H1 (cell line): ENCODE results near the gene SPPL3. TPM values are rescaled to one million over a fixed set of nuclear protein-coding genes. Genes with fewer than 3 reads are reported as not detected.

Experiments
- CREB1 ChIP-seq: IDR thresholded peaks from 2 replicates; pipeline ENCODE4 v1.6.1; 2012; ENCODE audit warnings: inconsistent platforms
- HDAC6 ChIP-seq: IDR thresholded peaks from one replicate; pipeline ENCODE4 v1.7.1; 2012; ENCODE audit warnings: low read depth, mild to moderate bottlenecking, inconsistent platforms, low read length, moderate library complexity
- KDM1A ChIP-seq: fragments of 200-600, 300-600 bp; sonication (generic); IDR thresholded peaks from 2 replicates; pipeline ENCODE4 v1.7.1; 2016; ENCODE audit warnings: mild to moderate bottlenecking, low read length, borderline replicate concordance
- PHF8 ChIP-seq: fragments of 200-600 bp; sonication (generic); conservative IDR thresholded peaks from 2 replicates; pipeline ENCODE4 v1.7.1; 2012; ENCODE audit warnings: low read depth, mild to moderate bottlenecking, inconsistent platforms, low read length, moderate library complexity
- POLR2AphosphoS5 ChIP-seq: IDR thresholded peaks from 2 replicates; pipeline ENCODE4 v1.6.1; 2011; ENCODE audit warnings: low read depth, low read length
- POU5F1 ChIP-seq: IDR thresholded peaks from 2 replicates; pipeline ENCODE4 v1.6.1; 2011; ENCODE audit warnings: low read depth, mild to moderate bottlenecking, low read length, moderate library complexity
- SIN3A ChIP-seq, 2 experiments: IDR thresholded peaks in 1 of 2; conservative IDR thresholded peaks in 1 of 2; 2 replicates each; pipeline ENCODE4 v1.6.1; 2011 to 2012; ENCODE audit warnings: low read length in 2 of 2, improper control_type of control experiment in 1 of 2, low read depth in 1 of 2, mild to moderate bottlenecking in 1 of 2
- SRF ChIP-seq: IDR thresholded peaks from 2 replicates; pipeline ENCODE4 v1.6.1; 2011; ENCODE audit warnings: mild to moderate bottlenecking, low read depth, low read length, moderate library complexity
- TCF12 ChIP-seq: IDR thresholded peaks from 2 replicates; pipeline ENCODE4 v1.6.1; 2011; ENCODE audit warnings: low read depth, mild to moderate bottlenecking, low read length
- polyA plus RNA-seq, 7 experiments: library from polyadenylated mRNA; depleted of rRNA in 3 of 7; stranded (reverse) in 5 of 7; unstranded in 2 of 7; fragments of >200 nt in 5 of 7; fragments of 200-250 nt in 2 of 7; gene quantifications; 1 replicate in 5 of 7; 2 replicates in 1 of 7; 4 replicates in 1 of 7; pipeline versions ENCODE4 v1.2.1 to v1.2.3, GENCODE V29; 2011 to 2013; ENCODE audit warnings: missing spikeins in 2 of 7, mixed read lengths in 2 of 7
- total RNA-seq: library from RNA; stranded (reverse); fragmentation: NEBNext Ultra II Directional; extraction: Animal tissue kit (Norgen Biotek cat#: 25700); gene quantifications from 2 replicates; pipeline ENCODE4 v1.2.1, GENCODE V29; 2021
- TF ChIP-seq, protein P1 (sequence below): fragments of 300-600 bp; sonication (generic); IDR thresholded peaks from 2 replicates; pipeline ENCODE4 v1.7.1; 2012; ENCODE audit warnings: low read length, moderate library complexity, mild to moderate bottlenecking, inconsistent platforms; ENCODE audit not compliant: insufficient replicate concordance
- TF ChIP-seq, protein P2 (sequence below): IDR thresholded peaks from 2 replicates; pipeline ENCODE4 v1.6.1; 2011; ENCODE audit warnings: low read depth, mild to moderate bottlenecking, low read length; ENCODE audit not compliant: insufficient read depth

Gene SPPL3
- total and polyA plus RNA-seq, 2 of the 8 experiments (the other 6 are each of a cell fraction or from before 2014, with no cell fraction given), result 27.3 to 48.4 TPM

DNA sequence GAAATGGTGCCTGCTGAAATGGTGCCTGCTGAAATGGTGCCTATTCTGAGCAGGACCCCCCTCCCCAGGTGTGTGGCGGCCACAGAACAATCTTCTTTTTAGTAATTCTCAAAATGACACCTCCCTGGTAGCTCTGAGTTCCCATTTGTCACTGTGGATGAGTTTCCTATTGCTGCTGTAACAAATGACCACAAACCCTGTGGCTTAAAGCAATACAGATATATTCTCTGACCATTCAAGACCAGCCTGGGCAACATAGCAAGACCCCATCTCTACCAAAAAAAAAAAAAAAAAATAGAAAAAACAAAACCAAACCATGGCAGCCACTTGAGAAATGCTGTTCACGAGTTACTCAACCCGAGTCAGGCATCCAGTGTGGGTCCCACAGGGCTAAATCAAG lies 170.6 kb downstream of the SPPL3 start (continued):
- TF ChIP-seq, protein P1, sequence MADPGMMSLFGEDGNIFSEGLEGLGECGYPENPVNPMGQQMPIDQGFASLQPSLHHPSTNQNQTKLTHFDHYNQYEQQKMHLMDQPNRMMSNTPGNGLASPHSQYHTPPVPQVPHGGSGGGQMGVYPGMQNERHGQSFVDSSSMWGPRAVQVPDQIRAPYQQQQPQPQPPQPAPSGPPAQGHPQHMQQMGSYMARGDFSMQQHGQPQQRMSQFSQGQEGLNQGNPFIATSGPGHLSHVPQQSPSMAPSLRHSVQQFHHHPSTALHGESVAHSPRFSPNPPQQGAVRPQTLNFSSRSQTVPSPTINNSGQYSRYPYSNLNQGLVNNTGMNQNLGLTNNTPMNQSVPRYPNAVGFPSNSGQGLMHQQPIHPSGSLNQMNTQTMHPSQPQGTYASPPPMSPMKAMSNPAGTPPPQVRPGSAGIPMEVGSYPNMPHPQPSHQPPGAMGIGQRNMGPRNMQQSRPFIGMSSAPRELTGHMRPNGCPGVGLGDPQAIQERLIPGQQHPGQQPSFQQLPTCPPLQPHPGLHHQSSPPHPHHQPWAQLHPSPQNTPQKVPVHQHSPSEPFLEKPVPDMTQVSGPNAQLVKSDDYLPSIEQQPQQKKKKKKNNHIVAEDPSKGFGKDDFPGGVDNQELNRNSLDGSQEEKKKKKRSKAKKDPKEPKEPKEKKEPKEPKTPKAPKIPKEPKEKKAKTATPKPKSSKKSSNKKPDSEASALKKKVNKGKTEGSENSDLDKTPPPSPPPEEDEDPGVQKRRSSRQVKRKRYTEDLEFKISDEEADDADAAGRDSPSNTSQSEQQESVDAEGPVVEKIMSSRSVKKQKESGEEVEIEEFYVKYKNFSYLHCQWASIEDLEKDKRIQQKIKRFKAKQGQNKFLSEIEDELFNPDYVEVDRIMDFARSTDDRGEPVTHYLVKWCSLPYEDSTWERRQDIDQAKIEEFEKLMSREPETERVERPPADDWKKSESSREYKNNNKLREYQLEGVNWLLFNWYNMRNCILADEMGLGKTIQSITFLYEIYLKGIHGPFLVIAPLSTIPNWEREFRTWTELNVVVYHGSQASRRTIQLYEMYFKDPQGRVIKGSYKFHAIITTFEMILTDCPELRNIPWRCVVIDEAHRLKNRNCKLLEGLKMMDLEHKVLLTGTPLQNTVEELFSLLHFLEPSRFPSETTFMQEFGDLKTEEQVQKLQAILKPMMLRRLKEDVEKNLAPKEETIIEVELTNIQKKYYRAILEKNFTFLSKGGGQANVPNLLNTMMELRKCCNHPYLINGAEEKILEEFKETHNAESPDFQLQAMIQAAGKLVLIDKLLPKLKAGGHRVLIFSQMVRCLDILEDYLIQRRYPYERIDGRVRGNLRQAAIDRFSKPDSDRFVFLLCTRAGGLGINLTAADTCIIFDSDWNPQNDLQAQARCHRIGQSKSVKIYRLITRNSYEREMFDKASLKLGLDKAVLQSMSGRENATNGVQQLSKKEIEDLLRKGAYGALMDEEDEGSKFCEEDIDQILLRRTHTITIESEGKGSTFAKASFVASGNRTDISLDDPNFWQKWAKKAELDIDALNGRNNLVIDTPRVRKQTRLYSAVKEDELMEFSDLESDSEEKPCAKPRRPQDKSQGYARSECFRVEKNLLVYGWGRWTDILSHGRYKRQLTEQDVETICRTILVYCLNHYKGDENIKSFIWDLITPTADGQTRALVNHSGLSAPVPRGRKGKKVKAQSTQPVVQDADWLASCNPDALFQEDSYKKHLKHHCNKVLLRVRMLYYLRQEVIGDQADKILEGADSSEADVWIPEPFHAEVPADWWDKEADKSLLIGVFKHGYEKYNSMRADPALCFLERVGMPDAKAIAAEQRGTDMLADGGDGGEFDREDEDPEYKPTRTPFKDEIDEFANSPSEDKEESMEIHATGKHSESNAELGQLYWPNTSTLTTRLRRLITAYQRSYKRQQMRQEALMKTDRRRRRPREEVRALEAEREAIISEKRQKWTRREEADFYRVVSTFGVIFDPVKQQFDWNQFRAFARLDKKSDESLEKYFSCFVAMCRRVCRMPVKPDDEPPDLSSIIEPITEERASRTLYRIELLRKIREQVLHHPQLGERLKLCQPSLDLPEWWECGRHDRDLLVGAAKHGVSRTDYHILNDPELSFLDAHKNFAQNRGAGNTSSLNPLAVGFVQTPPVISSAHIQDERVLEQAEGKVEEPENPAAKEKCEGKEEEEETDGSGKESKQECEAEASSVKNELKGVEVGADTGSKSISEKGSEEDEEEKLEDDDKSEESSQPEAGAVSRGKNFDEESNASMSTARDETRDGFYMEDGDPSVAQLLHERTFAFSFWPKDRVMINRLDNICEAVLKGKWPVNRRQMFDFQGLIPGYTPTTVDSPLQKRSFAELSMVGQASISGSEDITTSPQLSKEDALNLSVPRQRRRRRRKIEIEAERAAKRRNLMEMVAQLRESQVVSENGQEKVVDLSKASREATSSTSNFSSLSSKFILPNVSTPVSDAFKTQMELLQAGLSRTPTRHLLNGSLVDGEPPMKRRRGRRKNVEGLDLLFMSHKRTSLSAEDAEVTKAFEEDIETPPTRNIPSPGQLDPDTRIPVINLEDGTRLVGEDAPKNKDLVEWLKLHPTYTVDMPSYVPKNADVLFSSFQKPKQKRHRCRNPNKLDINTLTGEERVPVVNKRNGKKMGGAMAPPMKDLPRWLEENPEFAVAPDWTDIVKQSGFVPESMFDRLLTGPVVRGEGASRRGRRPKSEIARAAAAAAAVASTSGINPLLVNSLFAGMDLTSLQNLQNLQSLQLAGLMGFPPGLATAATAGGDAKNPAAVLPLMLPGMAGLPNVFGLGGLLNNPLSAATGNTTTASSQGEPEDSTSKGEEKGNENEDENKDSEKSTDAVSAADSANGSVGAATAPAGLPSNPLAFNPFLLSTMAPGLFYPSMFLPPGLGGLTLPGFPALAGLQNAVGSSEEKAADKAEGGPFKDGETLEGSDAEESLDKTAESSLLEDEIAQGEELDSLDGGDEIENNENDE, result no peak
- TF ChIP-seq TCF12, result no peak
- TF ChIP-seq SRF, result no peak
- no peak for TF ChIP-seq HDAC6
- TF ChIP-seq POU5F1, result no peak
- TF ChIP-seq PHF8, result no peak
- TF ChIP-seq, protein P2, sequence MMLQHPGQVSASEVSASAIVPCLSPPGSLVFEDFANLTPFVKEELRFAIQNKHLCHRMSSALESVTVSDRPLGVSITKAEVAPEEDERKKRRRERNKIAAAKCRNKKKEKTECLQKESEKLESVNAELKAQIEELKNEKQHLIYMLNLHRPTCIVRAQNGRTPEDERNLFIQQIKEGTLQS, result no peak
- TF ChIP-seq POLR2AphosphoS5, result no peak
- no peak for TF ChIP-seq CREB1
- no peak for TF ChIP-seq SIN3A (conservative IDR thresholded peaks at IDR 0.05 in 1 of 2, IDR thresholded peaks at IDR 0.05 in 1 of 2; ENCODE audit: low read depth in 1 of 2, low read length in 2 of 2)
- TF ChIP-seq KDM1A, result no peak
